ENCODE results near the gene PCBP1. TPM values are rescaled to one million over a fixed set of nuclear protein-coding genes. Genes with fewer than 3 reads are reported as not detected.

Gene PCBP1
- total and polyA plus RNA-seq, 9 of the 15 experiments (the other 6 are each of a cell fraction or from before 2014, with no cell fraction given): 19.2 to 407 (median 78.1) TPM

DNA sequence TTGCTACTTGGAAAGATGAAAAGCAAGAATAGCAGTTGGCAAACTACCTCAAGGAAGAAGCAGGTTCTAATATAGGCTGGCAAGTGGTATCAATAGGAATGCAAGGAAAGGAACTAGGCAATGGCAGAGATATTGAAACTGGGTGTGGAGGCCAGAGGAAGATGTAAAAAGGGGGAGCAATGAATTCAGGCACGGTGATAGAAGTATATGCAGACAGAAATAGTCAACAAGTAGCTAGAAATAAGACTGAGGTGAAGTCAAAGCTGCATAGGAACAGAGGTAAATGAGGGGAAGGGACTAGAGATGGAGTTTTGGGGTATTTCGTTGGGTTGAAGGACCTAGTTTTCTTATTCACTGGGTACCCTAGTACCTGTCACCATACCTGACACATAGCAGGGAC, 4.1 kb downstream of the PCBP1 start:
- Histone ChIP-seq H3K4me1 (replicated peaks in 1 of 2; ENCODE audit: control insufficient read depth in 2 of 2, insufficient read depth in 2 of 2, low read length in 2 of 2) (peaks cover 10 to 19% of the 10 kb centered on the region in 2 experiments; a peak in 4 of 5 replicates), H3K36me3 (ENCODE audit: control insufficient read depth, insufficient read depth, low read length) (peaks cover 27% of the 10 kb centered on the region; the same call in 2 of the 3 replicates), H3K4me3 (no peak overlapping the region), H3K9me1 (ENCODE audit: control insufficient read depth, insufficient read depth, low read length) (no peaks in the 10 kb centered on the region), H2AFZ (ENCODE audit: low read depth, low read length) (no peak overlapping the region), H3K79me2 (ENCODE audit: control insufficient read depth, insufficient read depth, low read length) (peaks cover 32% of the 10 kb centered on the region), H3K9me3 (replicated peaks; ENCODE audit: control insufficient read depth, insufficient read depth, low read depth, low read length) (no peaks in the 10 kb centered on the region), H4K20me1 (replicated peaks; ENCODE audit: control insufficient read depth, insufficient read depth, low read length) (no peaks in the 10 kb centered on the region), H3K27ac (ENCODE audit: extremely low read depth, low read depth, low read length) (peak overlapping the region; percentile 17; the same call in 1 of the 3 replicates), H3K9ac (ENCODE audit: insufficient read depth in 1 of 2, low read depth in 2 of 2, low read length in 2 of 2) (no peak overlapping the region), H3K4me2 (ENCODE audit: insufficient read depth, low read length) (no peak overlapping the region), H3K27me3 (ENCODE audit: control insufficient read depth in 2 of 2, insufficient read depth in 2 of 2, low read length in 2 of 2) (no peaks in the 10 kb centered on the region)
- TF ChIP-seq TSC22D4 (tag; IDR thresholded peaks at IDR 0.05): 0 out of 2 replicates have a peak, but pooled peaks have one; percentile 15
- TF ChIP-seq, protein P1, sequence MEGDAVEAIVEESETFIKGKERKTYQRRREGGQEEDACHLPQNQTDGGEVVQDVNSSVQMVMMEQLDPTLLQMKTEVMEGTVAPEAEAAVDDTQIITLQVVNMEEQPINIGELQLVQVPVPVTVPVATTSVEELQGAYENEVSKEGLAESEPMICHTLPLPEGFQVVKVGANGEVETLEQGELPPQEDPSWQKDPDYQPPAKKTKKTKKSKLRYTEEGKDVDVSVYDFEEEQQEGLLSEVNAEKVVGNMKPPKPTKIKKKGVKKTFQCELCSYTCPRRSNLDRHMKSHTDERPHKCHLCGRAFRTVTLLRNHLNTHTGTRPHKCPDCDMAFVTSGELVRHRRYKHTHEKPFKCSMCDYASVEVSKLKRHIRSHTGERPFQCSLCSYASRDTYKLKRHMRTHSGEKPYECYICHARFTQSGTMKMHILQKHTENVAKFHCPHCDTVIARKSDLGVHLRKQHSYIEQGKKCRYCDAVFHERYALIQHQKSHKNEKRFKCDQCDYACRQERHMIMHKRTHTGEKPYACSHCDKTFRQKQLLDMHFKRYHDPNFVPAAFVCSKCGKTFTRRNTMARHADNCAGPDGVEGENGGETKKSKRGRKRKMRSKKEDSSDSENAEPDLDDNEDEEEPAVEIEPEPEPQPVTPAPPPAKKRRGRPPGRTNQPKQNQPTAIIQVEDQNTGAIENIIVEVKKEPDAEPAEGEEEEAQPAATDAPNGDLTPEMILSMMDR (IDR thresholded peaks at IDR 0.05 in 2 of 3, conservative IDR thresholded peaks at IDR 0.05 in 1 of 3; ENCODE audit: insufficient read depth in 2 of 3, low read depth in 1 of 3, low read length in 3 of 3): no peak
- POLR2A ChIA-PET: interaction anchor here (0.8 to 2.1 kb wide), 5 partner anchors 9 to 33 kb away, joined by 3 to 8 read pairs (median 4); no protein-coding TSS in a partner anchor
- FAIRE-seq (no peak), DNase-seq (ENCODE audit: extremely low read depth in 1 of 4, low spot score in 3 of 4) (no peak), ATAC-seq (no peak)
- in situ Hi-C loops (cut with MboI): no loop called here
- no TSS peak for BruUV-seq (replicated peaks)
- 40% methylated on average over 2 of the region's 2 CpGs for WGBS (ENCODE audit: insufficient coverage, low coverage, missing lambda C conversion rate)
- CTCF ChIA-PET (ENCODE audit: low intra/inter-chr PET ratio): no interaction called here
- intact Hi-C loops (cut with micrococcal nuclease): no loop called here

DNA sequence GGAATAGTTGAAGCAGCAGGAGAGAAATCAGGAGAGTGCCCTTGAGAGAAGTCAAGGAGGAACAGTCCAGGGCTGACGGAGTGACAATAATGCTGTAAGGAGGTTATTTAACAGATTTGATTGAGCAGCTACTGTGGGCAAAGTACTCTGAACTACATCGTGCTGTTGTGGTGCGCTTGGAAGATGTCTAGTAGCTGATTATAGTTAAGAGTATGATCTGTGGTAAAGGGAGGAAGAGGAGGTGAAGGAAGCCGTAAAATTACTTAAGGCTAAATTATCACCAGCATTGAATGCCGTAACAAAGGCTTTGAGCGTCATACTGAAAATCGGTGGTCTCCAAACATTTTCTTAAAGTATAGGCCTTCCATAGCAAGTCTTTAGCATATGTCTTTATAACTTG, 4.5 kb downstream of the PCBP1 start:
- 56% methylated on average over 7 of the region's 7 CpGs for WGBS (ENCODE audit: insufficient coverage, low coverage, missing lambda C conversion rate)
- ChIA-PET CTCF (ENCODE audit: low intra/inter-chr PET ratio) (no interaction called here), POLR2A (interaction anchor here (0.8 to 1.9 kb wide), 4 partner anchors 9 to 17 kb away, joined by 3 to 8 read pairs (median 4); no protein-coding TSS in a partner anchor)
- FAIRE-seq (no peak), DNase-seq (ENCODE audit: extremely low read depth in 1 of 4, low spot score in 3 of 4) (no peak), ATAC-seq (no peak)
- no peaks in the 10 kb centered on the region for H3K9me1 ChIP-seq (ENCODE audit: control insufficient read depth, insufficient read depth, low read length)
- in situ Hi-C loops (cut with MboI): no loop called here
- peaks cover 32% of the 10 kb centered on the region for H3K79me2 ChIP-seq (ENCODE audit: control insufficient read depth, insufficient read depth, low read length)
- no peak overlapping the region for H3K4me3 ChIP-seq
- intact Hi-C loops (cut with micrococcal nuclease): no loop called here
- peak overlapping the region; percentile 17; the same call in 1 of the 3 replicates for H3K27ac ChIP-seq (ENCODE audit: extremely low read depth, low read depth, low read length)
- no peak overlapping the region for H3K9ac ChIP-seq (ENCODE audit: insufficient read depth in 1 of 2, low read depth in 2 of 2, low read length in 2 of 2)
- H3K9me3 ChIP-seq (replicated peaks; ENCODE audit: control insufficient read depth, insufficient read depth, low read depth, low read length): no peaks in the 10 kb centered on the region
- peaks cover 27% of the 10 kb centered on the region; the same call in 2 of the 3 replicates for H3K36me3 ChIP-seq (ENCODE audit: control insufficient read depth, insufficient read depth, low read length)
- peaks cover 5 to 17% of the 10 kb centered on the region in 2 experiments; a peak in 4 of 5 replicates for H3K4me1 ChIP-seq (replicated peaks in 1 of 2; ENCODE audit: control insufficient read depth in 2 of 2, insufficient read depth in 2 of 2, low read length in 2 of 2)
- no peak overlapping the region for H3K4me2 ChIP-seq (ENCODE audit: insufficient read depth, low read length)
- BruUV-seq (replicated peaks): no TSS peak
- H2AFZ ChIP-seq (ENCODE audit: low read depth, low read length): no peak overlapping the region
- TF ChIP-seq U2AF1 (optimal IDR thresholded peaks at IDR 0.05; ENCODE audit: low read depth, low read length) (no peak), ETV1 (tag; conservative IDR thresholded peaks at IDR 0.05; ENCODE audit: low read depth) (no peak), ZNF232 (CRISPR knock-in tag; IDR thresholded peaks at IDR 0.05) (no peak), RCOR1 (IDR thresholded peaks at IDR 0.05; ENCODE audit: borderline replicate concordance in 1 of 2, low read depth in 2 of 2, low read length in 2 of 2) (0 out of 4 replicates have a peak, but pooled peaks of 1 of the 2 experiments have one; percentile 11), ZNF696 (CRISPR knock-in tag; conservative IDR thresholded peaks at IDR 0.05) (no peak), BCOR (IDR thresholded peaks at IDR 0.05) (peak; percentile 45; the same call in 1 of the 2 replicates), MTA3 (IDR thresholded peaks at IDR 0.05; ENCODE audit: borderline replicate concordance) (no peak), ZNF174 (CRISPR knock-in tag; IDR thresholded peaks at IDR 0.05) (no peak), RBM25 (IDR thresholded peaks at IDR 0.05; ENCODE audit: low read depth, low read length, severe bottlenecking) (peak; percentile 10), TBL1XR1 (IDR thresholded peaks at IDR 0.05; ENCODE audit: low read length in 2 of 2) (no peak)
- TF ChIP-seq, protein P2, sequence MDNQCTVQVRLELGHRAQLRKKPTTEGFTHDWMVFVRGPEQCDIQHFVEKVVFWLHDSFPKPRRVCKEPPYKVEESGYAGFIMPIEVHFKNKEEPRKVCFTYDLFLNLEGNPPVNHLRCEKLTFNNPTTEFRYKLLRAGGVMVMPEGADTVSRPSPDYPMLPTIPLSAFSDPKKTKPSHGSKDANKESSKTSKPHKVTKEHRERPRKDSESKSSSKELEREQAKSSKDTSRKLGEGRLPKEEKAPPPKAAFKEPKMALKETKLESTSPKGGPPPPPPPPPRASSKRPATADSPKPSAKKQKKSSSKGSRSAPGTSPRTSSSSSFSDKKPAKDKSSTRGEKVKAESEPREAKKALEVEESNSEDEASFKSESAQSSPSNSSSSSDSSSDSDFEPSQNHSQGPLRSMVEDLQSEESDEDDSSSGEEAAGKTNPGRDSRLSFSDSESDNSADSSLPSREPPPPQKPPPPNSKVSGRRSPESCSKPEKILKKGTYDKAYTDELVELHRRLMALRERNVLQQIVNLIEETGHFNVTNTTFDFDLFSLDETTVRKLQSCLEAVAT (IDR thresholded peaks at IDR 0.05): peak in 1 of 2 experiments; percentile 57; a peak in 1 of 4 replicates
- no peaks in the 10 kb centered on the region for H4K20me1 ChIP-seq (replicated peaks; ENCODE audit: control insufficient read depth, insufficient read depth, low read length)
- no peaks in the 10 kb centered on the region for H3K27me3 ChIP-seq (ENCODE audit: control insufficient read depth in 2 of 2, insufficient read depth in 2 of 2, low read length in 2 of 2)

Measured in K562 (cell line).